HT-29 (cell line): ENCODE measurements around the gene RNF145. TPM values are rescaled to one million over a fixed set of nuclear protein-coding genes. Genes with fewer than 3 reads are reported as not detected.
"Not testable (repeated sequence)": the region's sequence is repeated elsewhere in the genome, so short reads cannot be mapped to it uniquely, and the experiment has no call there.

Experiments used
- DNase-seq: peaks from one replicate; pipeline ENCODE4 v3.0.0-alpha.2; 2015; ENCODE audit warnings: low spot score
- total RNA-seq: library from RNA; depleted of rRNA; stranded (reverse); fragments of >200 nt; shearing (Covaris generic); gene quantifications from 2 replicates; pipeline ENCODE4 v1.2.3, GENCODE V29; 2014; rRNA removed

RNF145 gene, protein sequence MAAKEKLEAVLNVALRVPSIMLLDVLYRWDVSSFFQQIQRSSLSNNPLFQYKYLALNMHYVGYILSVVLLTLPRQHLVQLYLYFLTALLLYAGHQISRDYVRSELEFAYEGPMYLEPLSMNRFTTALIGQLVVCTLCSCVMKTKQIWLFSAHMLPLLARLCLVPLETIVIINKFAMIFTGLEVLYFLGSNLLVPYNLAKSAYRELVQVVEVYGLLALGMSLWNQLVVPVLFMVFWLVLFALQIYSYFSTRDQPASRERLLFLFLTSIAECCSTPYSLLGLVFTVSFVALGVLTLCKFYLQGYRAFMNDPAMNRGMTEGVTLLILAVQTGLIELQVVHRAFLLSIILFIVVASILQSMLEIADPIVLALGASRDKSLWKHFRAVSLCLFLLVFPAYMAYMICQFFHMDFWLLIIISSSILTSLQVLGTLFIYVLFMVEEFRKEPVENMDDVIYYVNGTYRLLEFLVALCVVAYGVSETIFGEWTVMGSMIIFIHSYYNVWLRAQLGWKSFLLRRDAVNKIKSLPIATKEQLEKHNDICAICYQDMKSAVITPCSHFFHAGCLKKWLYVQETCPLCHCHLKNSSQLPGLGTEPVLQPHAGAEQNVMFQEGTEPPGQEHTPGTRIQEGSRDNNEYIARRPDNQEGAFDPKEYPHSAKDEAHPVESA
- total RNA-seq = 14.3 and 14.4 TPM in 2 replicates

DNA sequence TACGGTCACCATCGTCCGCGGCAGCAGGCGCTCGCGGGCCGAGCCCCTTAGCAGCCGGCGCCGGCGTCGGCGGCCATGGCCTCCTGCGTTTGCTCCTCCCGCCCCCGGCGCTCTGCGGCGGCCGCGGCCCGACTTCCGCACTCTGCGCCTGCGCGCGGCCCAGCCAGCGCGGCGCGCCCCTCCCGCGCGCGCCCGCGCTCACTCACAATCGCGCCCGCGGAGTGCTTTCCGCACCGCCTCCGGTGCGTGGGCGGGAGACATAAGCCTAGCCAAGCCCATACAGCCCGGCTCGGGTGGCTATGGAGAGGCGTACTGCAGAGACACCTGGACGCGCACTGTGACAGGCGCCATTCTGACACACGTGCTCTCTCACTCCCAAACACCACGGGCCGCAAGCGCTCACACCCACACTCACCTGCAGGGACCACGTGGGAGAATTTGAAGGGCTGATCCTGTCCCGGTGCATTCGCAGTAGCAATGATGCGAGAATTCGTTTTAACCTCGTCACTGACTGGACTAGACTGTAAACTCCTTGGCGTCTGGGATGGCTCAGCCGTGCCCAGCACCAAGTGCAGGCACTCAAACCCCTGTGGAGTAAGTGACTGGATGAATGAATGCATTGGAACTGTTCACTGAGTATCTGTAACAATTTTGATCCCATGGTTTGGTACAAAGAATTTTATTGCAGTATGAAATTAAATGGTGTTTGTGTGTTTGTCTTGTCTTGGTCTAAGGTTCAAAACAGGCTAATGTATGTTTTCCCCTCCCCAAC is at the start of gene RNF145:
Gene RNF145, minus strand, starts transcription at position 116 of the 772 bp plus-strand sequence. CDS start 5,936 bp downstream, outside the sequence.
- peak; percentile 88 for DNase-seq

DNA sequence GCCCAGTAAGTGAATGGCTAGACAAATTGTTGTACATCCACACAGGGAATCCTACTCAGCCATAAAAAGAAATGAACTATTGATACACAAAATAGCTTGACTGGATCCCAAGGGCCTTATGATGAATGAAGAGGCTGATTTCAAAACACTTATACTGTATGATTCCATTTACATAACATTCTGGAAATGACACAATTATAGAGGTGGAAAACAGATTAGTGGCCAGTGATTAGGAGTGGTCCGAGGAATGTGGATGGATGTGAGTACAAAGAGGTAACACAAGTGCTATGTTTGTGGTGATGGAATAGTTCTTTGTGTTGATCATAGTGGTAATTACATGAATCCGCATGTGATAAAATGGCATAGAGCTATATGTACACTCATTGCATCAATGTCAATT is 49.0 kb upstream of the RNF145 start:
- DNase-seq = no peak

DNA sequence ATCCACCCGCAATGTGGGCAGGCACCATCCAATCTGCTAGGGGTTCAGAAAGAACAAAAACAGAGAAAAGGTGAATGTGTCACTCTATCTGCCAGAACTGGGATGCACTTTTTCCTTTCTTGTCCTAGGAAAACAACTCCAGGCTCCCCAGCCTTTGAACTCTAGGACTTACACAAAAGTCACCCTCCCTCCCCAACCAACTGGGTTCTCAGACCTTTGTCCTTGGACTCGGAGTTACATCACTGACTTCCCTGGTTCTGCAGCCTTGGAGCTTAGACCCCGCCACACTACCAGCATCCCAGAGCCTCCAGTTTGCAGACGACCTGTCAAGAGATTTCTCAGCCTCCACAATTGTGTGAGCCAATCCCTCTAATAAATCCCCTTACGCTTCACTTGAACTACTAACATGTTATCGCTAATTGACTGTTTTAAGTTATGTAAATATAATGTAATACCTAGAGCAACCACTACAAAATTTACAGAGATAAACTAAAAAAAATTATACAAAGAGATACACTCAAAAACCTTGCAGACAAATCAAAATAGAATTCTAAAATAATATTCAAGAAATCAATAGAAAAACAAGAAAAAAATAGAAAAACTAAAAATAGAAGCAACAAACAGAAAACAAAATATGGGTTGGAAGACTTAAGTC is 48.4 kb upstream of the RNF145 start:
- DNase-seq = no peak

DNA sequence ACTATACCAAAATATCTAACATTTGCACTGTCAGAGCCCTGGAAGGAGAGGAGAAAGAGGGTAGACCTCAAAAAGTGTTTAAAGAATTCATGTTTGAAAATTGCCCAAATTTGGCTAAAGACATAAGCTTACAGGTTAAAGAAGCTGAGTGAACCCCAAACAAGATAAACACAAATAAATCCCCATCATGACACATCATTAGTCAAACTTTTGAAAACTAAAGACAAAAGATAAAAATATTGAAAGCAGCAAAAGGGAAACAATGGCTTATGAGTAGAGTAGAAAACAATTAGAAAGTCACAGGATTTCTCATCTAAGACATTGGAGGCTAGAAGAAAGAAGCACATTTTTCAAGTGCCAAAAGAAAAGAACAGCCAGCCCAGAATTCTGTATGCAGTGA is 47.7 kb upstream of the RNF145 start:
- no peak for DNase-seq

DNA sequence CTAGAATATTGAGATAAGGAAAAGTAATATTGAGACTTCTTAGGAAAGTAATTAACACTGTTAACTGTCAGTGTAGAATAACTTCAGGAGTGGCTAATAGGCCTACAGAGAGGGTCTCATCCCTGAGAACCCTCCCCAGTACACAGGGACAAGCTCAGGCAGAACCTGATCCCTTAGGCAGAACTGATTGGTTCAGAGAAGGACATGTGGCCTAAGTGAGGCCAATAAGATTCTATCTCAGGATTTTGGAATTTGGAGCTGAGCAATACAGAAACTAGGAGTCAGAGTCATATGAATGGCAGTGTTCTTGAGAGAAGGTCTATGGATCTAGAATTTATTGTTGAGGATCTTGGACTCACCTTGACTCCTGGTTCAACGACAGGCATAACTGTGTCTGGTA is 42.8 kb upstream of the RNF145 start:
- no peak for DNase-seq

DNA sequence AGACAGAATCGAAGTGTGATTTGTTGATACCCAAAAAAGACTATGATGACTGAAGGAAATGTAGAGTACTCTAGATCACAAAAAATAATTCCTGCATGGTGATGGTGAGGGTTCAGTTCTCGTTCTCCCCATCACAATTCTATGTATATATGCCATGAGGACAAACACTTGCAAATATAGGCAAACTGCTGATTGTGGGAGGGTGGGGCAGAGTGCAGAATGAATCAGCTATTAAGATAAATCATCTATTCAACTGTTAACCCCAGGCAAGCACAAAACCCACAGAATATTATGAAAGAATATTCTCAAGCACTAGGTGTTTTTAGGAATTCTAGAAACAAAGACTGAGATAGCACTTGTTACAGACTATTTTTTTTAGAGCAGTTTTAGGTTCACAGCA is 39.8 kb upstream of the RNF145 start:
- no peak for DNase-seq

DNA sequence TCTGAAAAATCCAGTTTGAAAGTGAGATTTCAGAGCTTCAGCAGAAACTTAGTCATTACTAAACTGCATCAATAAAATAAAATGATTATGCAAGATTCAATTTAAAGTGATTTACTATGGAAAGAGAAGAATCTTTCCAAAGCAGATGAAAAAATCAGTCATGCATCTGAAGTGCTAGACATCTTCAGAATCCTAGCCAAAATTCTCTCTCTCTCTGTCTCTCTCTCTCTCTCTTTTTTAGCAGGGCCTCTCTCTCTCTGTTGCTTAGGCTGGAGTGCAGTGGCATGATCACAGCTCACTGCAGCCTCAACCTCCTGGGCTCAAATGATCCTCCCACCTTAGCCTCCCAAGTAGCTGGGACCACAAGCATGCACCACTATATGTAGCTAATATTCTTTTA is 35.5 kb upstream of the RNF145 start:
- DNase-seq = no peak

DNA sequence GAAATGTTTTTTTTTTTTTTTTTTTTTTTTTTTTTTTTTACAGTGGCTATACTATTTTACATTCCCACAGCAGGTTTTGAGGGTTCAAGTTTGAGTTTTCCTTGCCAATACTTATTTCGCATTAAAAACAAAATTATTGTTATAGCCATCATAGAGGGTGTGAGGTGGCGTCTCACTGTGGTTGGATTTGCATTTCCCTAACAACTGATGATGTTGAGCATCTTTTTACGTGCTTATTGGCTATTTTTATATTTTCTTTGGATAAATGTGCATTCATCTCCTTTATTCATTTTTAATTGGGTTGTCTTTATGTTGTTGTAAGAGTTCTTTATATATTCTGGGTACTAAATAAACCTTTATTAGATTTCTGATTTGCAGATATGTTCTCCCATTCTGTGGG is 34.8 kb upstream of the RNF145 start:
- DNase-seq = no peak

DNA sequence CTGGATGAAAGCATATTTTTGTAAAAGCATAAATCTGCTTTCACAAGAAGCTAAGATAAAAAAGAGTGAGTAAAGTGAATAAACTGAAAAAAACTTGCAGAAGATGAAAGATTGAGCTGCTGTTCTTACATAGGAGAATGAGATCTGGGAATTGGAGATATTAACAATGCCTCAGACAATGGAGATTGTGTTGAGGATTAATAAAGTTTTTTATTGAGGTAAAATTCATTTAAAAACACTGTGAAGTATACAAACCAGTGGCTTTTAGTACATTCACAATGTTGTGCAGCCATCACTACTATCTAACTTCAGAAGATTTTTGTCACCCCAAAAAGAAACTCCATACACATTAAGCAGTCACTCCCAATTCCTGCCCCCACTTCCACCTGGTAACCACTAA is 34.0 kb upstream of the RNF145 start:
- DNase-seq = no peak

DNA sequence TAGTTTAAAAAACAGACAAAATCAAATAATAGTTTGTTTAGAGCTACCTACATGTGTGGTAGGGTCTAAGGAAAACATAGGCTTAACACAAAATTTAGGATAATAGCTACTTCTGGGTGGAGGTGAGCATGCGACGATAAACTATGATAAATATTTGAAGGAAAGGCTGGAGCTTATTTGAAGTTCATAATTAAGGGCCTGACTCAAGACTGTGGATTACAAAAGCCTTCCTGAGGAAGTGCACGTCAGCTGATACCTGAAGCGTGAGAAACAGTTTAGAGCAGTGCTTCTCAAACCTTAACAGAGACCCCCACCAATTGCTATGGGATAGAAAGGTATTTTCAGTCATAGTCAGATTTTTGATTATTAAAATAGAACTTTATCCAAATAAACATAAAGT is 33.3 kb upstream of the RNF145 start:
- no peak for DNase-seq

DNA sequence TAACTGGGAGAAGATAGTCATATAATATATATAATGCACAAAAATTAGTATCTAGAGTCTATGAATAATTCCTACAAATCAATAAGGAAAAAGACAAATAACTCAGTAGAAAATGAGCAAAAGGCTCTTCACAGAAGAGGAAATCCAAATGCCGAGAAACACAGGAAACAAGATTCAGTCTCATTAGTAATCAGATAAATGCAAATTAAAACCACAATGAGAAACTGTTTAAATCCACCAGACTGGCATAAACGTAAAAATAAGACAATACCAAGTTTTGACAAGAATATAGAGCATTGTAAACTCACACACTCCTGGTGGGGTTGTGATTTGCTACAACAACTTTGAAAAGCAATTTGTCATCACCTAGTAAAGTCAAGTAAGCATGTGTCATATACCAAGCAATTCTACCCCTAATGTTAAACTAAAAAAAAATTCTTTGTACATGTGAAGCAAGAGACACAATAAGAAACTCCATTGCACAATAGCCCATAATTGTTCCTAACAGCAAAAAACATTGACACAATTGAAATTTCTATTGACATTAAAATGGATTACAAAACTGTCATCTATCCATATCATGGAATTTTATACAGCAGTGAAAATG is 32.7 kb upstream of the RNF145 start:
- no peak for DNase-seq

DNA sequence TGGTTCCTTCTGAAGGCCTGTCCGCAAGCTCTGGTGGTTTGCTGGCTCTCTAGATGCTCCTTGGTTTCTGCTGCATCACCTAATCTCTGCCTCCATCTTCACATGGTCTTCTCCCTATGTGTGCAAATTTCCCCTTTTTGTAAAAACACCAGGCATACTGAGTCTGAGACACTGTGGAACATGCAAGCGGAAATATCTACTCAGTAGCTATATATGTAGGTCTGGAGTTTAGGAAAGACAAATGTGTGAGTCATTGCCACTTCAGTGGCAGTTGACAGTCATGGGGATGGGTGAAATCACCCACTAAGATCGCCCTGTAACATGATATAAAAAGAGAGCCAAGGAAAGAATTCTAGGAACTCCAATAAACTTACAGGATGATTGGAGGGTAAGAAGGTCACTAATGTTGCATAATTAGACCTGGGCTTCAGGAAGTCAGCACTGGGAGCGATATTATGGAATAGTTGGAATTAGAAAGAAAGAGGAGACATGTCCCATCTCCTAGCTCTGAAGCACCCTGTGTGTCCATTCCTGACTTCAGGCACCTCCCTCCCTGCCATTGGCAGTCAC is 31.0 kb upstream of the RNF145 start:
- DNase-seq = no peak

DNA sequence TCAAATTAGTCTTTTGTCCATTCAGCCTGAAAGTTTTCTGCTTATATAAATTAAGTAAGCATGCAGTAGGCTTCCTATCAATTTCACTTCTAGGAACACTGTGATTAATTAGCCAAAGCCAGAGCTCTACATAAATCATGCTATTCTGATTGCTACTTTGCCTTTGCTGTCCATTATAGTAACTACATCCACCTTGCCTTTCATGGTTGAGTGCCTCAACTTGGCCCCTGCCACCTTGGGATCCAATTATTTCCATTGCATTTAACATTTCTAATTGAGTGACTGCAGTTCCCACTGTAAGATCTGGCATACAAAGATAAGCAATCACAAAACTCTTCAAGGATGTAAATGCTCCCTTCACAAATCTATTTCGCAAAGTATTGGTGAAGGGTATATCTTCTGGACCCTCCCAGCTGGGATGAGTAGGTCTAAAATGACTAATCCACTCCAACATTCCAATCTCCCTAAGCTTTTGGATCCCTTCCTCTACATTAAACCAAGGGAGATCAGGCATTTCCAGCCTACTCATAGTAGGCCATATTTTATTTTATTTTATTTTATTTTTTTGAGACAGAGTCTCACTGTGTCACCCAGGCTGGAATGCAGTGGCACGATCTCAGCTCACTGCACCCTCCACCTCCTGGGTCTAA is 26.6 kb upstream of the RNF145 start:
- DNase-seq = not testable (repeated sequence)

DNA sequence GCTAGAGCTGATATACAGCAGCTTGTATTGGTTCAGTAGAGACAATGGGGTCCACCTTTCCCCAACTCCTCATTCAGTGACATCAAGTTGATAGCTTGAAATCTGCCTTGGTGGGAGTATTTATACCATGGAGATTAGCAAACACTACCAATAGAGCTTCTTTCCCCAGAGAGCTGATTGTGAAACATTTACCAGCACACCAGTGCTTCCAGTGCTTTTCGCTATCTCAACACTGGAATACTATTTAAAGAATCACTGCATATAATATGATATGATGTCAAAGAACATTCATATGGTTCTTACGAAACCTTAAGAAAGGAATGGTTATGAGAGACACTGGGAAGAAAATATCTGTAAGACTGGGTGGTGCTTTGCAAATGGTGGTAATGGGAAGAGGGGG is 21.8 kb upstream of the RNF145 start:
- no peak for DNase-seq

DNA sequence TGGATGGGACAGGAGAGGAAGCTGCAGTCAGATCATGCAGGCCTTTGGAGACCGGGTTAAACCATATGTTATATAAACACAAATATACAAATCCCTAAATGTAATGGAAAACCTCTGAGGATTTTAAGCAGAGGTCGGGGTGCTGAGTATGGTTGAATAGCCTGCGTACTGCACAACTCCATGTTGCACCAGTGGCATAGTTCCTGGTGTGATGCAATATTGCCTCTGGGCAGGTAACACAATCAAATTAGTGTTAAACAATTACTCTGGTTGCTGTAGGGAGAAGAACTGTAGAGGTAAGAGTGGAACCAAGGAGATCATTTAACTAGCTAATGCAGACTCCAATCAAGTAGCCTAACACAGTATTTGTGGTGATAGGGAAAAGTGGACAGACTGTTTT is 21.3 kb upstream of the RNF145 start:
- DNase-seq = no peak

DNA sequence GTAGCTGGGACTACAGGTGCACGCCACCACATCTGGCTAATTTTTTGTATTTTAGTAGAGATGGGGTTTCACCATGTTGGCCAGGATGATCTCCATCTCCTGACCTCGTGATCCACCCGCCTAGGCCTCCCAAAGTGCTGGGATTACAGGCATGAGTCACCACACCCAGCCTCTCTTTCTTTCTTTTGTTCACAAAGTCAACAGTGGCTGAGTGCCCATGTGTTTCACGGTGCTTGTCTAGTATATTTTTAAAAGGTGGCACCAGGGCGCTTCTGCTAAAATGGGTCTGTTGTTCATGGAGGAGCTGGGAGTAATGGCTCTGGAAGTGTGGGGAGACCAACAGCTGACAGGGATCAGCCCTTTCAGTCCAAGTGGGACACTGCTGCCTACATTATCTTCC is 18.7 kb upstream of the RNF145 start:
- not testable (repeated sequence) for DNase-seq

DNA sequence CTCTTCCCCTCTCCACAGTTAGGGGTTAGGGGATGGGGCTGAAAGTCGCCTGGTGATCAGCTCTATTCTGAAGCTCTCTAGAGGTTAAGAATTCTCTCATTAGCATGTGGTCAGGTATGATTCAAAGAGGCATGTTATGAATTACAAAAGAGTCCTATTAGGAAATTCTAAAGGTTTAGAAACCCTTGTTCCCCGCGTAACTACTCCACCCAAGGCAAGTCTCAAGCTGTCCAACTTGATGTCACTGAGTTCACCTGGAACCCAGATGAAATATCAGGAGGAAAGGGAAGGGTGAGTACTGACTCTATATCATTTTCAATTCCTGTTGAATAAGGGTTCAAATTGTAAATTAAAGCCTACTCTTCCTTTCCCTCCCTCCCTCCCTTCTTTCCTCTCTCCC is 18.1 kb upstream of the RNF145 start:
- DNase-seq = no peak

DNA sequence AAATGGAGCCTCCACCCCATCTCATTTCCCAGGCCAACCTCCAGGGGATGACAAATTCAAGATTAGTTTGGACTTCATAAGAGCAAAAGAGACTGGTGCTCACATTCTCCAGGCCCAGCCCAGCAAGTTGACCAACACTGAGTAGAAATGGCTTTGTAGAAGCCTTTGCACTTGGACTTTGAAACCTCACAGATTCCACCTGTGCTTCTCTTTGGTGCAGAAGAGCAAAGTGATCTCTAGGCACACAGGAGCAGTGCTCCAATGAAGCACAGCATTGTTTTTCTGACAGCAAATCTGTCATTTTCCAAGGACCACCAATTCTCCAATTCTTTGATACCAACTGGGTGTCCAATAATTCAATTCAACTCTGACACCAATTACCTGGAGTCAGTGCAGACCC is 17.1 kb upstream of the RNF145 start:
- DNase-seq = no peak

DNA sequence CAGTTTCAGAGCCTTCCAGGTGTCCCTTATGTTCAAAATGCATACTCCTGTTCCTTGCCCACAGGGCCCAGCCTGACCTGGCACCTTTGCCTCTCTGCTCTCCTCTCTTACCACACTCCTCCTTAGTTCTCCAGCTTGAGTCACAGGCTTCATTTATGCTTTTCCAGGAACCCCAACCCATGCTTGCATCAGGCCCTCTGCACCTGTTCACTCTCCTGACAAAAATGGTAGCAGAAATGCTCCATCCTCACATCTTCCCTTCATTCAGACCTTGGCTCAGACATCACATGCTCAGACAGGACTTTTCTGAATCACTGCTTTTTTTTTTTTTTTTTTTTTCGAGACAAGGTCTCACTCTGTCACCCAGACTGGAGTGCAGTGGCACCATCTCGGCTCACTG is 15.1 kb upstream of the RNF145 start:
- no peak for DNase-seq

DNA sequence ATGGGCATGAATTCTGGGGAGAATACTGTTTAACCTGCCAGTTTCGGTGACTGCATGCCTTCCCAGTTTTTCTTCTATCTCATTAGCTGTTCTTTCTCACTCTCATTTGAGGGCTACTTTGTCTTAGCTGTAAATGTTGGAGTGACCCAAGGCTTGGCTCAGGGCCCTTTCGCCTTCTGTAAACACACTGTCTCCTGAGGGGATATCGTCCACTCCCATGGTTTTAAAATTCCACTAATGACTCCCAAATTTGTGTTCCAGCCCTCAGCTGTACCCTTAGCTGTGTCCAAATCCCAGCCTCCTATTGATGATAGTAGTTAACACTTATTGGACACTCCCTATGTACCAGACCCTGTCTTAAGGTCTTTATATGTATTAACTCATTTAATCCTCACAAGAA is 14.1 kb upstream of the RNF145 start:
- DNase-seq = no peak

DNA sequence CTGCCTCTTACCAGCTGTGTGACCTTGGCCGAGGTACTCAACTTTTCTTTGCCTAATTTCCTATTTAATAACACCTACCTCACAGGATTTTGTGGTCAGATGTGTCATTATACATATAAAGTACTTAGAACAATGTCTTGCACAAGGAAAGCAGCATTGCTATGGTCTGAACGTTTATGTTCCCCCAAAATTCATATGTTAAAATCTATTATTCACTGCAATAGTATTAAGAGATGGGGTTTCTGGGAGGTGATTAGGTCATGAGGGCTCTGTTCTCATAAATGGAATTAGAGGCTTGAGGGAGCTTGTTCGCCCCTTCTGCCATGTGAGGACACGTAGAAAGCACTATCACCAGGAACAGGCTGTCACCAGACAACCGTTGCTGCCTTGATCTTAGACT is 10.9 kb upstream of the RNF145 start:
- DNase-seq = no peak
